ENCODE measurements around the gene GPR183.
A peak's percentile ranks its signal among the peaks of the same experiment; 100 is the strongest.

The GPR183 gene

GRCh38 chr13:99322297-99323103 is 15.3 kb upstream of the GPR183 start:
- DNase-seq (ENCODE audit: low read depth), result peak; percentile 92
- no peak overlapping the region for H3K4me3 ChIP-seq (ENCODE audit: control insufficient read depth, low read depth, low read length)
- TF ChIP-seq, protein P1, sequence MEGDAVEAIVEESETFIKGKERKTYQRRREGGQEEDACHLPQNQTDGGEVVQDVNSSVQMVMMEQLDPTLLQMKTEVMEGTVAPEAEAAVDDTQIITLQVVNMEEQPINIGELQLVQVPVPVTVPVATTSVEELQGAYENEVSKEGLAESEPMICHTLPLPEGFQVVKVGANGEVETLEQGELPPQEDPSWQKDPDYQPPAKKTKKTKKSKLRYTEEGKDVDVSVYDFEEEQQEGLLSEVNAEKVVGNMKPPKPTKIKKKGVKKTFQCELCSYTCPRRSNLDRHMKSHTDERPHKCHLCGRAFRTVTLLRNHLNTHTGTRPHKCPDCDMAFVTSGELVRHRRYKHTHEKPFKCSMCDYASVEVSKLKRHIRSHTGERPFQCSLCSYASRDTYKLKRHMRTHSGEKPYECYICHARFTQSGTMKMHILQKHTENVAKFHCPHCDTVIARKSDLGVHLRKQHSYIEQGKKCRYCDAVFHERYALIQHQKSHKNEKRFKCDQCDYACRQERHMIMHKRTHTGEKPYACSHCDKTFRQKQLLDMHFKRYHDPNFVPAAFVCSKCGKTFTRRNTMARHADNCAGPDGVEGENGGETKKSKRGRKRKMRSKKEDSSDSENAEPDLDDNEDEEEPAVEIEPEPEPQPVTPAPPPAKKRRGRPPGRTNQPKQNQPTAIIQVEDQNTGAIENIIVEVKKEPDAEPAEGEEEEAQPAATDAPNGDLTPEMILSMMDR (conservative IDR thresholded peaks at IDR 0.05; ENCODE audit: control insufficient read depth, insufficient read depth, low read depth, low read length), result no peak

DNA sequence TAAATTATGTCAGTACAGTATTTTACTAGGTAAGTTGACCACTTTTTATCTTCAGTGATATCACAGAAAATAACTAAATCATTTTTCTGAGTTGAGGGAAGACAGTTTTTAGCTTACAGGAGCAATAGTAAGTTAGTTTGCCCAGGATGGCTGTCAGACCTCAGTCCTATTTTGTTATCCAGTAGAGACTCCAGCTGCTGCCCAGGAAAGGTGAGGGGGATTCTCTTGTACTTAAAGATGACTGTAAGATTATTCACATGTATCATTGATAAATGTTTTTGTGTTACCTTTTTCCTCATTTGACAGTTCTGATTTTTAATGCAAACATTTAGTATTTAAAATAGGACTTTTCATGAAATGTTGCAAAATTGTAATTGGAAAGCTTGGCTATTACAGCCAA is 14.5 kb upstream of the GPR183 start:
- DNase-seq (ENCODE audit: low read depth), result no peak
- no peak overlapping the region for H3K4me3 ChIP-seq (ENCODE audit: control insufficient read depth, low read depth, low read length)
- TF ChIP-seq, protein P1 (conservative IDR thresholded peaks at IDR 0.05; ENCODE audit: control insufficient read depth, insufficient read depth, low read depth, low read length), result no peak

GRCh38 chr13:99320693-99321481 is 13.7 kb upstream of the GPR183 start:
- no peak overlapping the region for H3K4me3 ChIP-seq (ENCODE audit: control insufficient read depth, low read depth, low read length)
- DNase-seq (ENCODE audit: low read depth), result peak; percentile 94
- TF ChIP-seq, protein P1 (conservative IDR thresholded peaks at IDR 0.05; ENCODE audit: control insufficient read depth, insufficient read depth, low read depth, low read length), result no peak

DNA sequence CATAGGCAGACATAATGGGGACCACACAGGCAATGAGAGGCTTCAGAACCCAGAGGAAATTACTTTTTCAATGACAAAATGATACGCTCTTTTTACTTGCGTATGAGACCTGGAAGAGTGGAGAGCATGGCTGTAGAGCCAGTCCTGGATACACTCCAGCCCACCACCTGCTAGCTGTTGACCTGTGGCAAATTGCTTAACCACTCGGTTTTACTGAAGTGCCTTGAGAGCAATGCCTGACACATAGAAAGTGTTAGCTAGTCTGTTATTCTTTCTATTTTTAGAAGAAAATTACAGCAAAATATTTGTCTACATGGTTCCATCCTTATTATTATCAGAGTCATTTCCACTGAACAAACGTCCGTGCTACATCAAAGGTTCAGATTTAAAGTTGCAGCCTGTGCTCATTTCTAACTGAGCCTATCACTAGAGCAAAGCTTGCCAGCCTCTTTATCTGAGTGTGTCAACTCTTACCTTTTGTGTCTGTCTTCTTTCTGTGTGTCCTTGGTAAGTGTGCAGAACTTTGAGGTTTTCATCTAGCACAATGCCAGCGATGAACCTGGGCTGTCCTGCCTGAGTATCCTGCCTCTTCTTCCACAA is 9.6 kb upstream of the GPR183 start:
- no peak for DNase-seq (ENCODE audit: low read depth)
- H3K4me3 ChIP-seq (ENCODE audit: control insufficient read depth, low read depth, low read length), result no peak overlapping the region
- TF ChIP-seq, protein P1 (conservative IDR thresholded peaks at IDR 0.05; ENCODE audit: control insufficient read depth, insufficient read depth, low read depth, low read length), result no peak

DNA sequence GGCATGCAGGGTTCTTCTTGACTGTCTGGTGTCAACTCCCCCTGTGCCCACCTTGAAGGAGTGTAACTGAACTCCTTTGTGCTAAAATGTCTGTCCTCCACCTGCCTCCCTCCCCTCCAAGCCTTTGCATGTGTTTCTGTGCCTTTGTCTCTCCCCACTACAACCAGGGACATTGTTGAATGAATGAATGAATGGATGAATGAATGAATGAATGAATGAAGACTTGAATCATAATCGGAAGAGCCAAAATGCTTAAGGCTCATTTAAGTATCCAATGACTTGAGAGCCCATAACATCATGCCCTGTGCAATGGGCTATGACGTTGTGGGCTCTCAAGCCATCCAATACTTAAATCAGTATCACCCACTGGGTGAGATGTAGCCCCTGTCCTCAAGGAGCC is 9.0 kb upstream of the GPR183 start:
- no peak overlapping the region for H3K4me3 ChIP-seq (ENCODE audit: control insufficient read depth, low read depth, low read length)
- DNase-seq (ENCODE audit: low read depth), result no peak

GRCh38 chr13:99315186-99315585 is 8.0 kb upstream of the GPR183 start:
- TF ChIP-seq, protein P1 (conservative IDR thresholded peaks at IDR 0.05; ENCODE audit: control insufficient read depth, insufficient read depth, low read depth, low read length), result no peak
- H3K4me3 ChIP-seq (ENCODE audit: control insufficient read depth, low read depth, low read length), result no peak overlapping the region
- no peak for DNase-seq (ENCODE audit: low read depth)

More for the DNA sequence above, 9.0 kb upstream of the GPR183 start:
- TF ChIP-seq, protein P1 (conservative IDR thresholded peaks at IDR 0.05; ENCODE audit: control insufficient read depth, insufficient read depth, low read depth, low read length), result no peak

Measured in fibroblast of mammary gland (primary cell).